ENCODE data around the gene RGS7BP.
"Not testable (repeated sequence)": the region's sequence is repeated elsewhere in the genome, so short reads cannot be mapped to it uniquely, and the experiment has no call there.

RGS7BP gene

DNA sequence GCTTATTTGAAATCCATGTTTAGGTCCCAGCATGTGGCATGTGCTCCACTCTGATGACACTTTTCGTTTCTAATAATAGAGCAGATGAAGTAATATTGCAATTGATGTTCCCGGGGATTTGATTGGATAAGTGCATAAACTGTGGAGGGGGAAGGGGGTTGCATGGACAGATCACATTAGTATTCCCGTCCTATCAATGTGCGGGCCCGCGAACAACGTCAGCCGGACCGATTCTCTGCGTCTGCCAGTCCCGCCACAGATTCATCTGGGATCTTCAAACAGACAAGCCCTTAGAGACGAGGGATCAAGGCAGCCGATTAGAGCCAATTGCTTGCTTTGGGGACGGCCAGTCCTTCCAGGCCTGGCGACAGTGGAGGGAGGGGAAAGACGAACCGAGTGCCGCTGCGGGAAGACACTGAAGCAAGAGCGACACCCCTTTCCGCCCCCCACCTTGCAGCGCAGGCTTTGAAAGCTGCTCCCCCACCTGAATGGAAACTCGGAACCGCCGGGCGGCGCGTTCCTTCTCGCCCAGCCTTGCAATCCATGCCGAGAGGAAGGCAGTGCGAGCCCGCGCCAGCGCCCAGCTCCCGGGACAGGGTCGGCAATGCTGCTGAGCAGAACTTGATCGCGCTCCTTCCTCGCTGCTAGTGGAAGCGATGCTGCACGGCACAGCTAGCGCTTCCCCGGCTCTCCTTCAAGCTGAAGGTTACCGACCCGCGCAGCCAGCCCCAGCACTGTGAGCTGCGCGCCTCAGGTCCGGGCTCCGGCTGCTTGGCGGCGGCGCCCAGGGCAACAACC lies at the start of gene RGS7BP:
RGS7BP (plus strand) TSS at position 247 of the 798 bp plus-strand sequence. CDS start 610 bp downstream, outside the sequence.
- FAIRE-seq: no peak

DNA sequence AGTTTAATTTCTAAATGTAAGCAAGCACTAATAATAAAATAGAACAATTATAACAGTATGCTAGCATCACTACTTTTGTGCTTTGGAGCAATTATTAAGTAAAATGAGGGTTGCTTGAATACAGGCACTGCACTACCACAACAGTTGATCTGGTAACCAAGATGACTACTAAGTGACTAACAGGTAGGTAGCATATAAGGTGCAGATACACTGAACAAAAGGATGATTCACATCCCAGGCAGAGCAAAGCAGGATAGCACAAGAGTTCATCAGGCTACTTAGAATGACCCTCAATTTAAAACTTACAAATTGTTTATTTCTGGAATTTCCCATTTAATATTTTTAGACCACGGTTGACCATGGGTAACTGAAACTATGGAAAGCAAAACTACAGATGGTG lies 48.0 kb upstream of the RGS7BP start:
- no peak for FAIRE-seq

DNA sequence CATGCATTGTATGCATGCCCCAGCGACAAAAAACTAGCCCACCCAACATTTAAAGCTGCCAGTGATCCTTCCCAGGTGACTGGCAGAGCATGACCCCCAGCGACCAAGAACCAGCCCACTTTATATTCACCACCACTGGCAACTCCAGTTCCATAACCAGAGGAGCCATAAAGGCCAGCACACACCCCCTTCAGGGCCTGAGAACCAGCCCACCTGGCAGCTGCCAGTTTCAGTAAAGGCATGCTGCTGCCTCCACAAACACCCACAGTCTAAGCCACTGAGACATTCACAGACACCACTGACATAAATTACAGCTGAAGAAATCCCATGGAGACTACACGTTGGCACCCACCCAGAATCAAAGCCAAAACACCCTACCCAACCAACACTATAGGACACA lies 46.9 kb upstream of the RGS7BP start:
- no peak for FAIRE-seq

DNA sequence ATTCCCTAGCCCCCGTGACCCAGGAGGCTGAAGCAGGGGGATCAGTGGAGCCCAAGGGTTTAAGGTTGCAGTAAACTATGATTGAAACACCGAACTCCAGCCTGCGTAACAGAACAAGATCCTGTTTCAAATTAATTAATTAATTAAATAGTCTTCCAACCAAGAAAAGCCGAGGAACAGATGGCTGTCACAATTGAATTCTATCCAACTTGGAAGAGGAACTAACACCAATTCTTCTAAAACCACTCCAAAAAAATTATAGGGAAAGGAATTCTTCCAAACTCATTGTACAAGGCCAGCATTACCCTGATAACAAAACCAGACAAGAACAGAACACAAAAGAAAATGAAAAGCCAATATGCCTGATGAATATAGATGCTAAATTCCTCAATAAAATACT lies 43.4 kb upstream of the RGS7BP start:
- FAIRE-seq: no peak

DNA sequence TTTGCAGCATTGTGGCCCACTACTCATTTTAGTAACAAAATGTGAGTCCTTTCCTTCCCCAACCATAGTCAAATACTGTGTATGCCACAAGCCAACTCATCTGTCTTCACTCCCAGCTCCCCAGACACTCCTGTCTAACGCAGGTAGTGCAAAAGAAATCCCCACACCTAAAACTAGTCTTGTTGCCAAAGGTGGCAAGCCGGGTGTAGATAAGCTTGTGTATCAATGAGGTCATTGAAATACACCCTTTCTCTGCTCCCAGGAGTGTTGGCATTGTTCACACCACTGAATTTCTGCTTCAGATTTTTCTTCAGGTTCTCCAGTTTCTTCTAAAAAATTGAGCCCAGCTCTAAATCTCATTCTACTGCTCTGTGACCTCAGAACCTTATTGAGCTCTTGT lies 19.7 kb upstream of the RGS7BP start:
- FAIRE-seq: no peak

DNA sequence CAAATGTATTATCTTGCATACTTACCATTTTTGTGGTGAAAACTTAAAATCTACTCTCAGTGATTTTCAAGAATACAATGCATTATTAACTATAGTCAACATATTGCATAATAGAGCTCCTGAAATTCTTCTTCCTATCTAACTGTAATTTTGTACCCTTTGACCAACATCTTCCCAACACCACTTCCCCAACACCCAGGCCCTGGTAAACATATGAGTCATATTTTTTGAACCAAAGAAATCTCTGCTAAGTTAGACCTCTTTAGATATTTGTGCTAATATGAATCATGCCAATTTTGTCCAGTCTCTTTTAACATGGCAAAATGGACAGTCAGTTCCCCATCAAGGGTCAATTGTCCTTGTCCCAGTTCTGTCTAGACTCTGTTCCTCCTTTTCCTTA lies 18.5 kb upstream of the RGS7BP start:
- no peak for FAIRE-seq

DNA sequence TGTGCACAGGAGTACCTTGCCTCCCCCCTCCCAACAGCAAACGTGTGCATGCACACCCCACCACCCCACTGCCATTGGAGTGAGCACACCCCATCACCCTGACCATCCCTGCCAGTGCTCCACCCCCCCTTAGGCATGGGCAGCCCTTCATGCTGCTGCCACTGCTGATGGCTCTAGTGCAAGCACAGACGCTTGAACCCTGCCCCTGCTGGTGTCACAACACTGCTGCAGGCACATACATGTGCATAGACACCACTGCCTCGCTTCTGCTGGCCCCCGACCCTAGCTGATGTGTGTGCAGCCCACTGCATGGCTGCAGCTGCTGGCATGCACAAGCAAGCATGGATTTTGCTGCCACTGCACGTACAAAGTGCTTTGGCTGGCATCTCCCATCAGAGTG lies 16.0 kb upstream of the RGS7BP start:
- FAIRE-seq: no peak

DNA sequence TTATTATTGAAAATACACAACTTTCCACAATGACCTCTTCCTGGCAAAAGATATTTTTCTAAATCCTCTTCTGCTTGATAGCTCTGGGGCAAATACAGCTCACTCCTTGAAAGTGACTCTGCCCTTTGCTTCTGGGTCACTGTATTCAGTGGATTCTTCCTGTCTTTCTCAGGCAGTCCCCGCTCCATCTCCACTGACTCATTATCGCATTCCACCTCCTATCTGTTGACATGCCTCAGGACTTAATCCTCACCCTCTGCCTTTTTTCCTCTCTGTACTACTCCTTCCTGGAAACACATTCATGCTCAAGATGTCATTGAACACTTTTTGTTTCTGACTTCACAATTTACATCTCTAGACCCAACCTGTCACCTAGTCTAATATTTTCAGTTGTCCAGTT lies 8.4 kb upstream of the RGS7BP start:
- no peak for FAIRE-seq

DNA sequence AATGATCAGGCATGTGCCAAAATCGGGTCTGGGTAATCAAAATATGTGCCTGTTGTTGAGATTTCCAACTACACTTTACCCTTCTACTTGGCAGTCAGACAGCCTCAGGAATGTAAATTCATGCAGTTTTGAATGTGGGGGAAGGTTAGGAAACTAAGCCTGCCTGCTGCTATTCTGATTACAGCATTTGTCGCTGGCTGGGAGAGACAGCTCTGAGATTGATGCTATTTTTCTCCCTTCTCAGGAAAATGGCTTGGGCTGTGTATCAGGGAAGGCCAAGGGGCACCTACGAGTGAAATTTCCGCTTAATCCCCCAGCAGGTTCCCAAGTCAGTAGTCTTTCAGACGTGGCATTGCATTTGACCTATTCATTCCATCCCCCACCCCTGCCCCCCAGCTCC lies 3.6 kb upstream of the RGS7BP start:
- no peak for FAIRE-seq

DNA sequence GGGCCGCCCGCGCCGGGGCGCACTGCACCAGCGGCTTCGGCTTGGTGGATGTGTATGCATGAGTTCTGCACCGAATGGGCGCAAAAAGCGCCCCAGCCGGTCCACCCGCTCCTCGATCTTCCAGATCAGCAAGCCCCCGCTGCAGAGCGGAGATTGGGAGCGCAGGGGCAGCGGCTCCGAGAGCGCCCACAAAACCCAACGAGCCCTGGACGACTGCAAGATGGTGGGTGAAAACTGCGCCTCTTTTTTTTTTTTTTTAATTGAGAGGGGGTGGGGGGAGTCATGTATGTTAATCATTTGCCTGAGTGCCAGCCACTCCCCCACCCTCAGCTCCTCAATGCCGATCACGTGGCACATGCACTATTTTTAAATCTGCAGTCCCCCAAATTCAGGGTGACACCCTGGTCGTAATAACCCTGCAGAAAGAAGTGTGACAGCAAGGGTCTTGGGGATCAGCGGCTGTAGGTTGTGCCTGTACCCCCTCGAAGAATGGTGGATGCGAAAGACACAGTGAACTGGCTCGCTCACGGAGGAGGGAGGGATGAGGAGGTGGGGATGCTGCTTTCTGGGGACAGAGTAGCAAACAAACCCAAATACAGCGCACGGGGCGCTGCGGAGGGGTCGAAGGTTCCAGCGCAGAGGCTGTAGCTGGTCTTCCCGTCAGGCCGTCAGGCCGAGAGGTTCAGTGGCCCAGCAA lies 900 bp downstream of the RGS7BP start:
- no peak for FAIRE-seq

DNA sequence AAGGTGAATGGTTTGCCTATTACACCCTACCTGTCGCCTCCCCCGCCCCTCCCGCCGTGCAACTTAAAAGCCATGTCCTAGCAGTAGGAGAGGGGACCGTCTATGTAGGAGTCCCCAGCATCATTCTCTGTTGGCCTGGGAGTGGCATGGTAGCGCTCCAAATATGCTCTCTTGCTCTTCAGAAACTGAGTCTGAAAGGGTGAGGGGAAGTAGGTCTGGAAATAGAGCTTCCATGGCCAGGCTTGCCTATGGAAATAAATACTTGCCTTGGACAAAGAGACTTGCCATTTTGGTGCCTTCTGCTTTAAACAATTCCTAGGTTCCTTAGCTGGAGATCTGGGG lies 1.4 kb downstream of the RGS7BP start:
- no peak for FAIRE-seq

DNA sequence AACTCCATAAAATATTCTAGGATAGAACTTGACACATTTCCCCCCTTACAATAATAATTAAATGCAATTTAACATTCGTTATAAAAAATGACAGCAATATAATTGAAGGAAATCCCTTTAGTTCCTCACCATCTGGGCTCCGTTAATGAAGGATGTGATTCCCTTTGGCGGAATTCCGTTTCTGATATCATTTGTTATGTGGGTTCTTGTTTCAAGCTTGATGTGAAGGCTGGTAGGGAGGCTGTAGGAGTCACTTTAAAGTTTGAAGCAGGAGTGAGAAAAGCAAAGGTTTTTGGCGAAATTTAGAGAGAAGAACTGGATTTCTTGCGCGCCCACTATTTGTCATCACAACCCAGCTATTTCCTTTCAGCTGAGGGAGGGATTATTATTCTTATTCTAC lies 4.0 kb downstream of the RGS7BP start:
- FAIRE-seq: no peak

DNA sequence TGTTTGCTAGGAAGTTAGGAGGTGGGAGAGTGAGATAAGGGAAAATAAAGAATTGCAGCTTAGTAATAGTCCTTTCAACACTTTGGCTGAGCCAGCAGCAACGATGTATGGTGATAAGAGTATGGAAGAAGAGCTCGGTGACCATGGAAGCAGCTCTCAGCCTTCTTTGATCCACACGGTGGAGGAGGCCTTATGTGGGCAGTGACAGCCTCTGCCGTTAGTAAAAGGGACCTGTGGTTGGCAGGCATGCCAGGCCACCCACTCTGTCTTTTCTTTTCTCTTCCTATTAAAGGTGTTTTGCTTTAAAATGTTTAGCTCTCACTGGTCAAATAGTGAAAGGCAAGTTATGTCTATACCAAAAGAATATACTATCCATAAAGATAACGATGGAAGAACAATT lies 7.7 kb downstream of the RGS7BP start:
- FAIRE-seq: no peak

DNA sequence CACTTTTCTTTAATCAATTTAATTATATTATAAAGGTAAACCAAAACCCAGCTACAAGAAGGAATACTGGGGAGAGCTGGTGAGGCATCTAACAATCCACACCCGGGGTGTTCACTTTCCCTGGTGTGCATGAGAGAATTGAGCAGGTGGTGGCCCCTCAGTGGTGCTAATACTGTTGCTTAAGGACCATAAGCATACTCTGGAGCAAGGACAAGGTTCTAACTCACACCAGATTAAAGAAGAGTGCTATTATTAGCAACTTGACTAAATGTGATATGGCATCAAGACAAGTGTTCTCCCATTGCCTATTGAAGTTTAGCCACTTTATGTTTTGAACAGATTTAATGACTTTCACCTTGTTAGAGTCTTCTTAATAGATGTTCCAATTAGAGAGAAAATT lies 8.8 kb downstream of the RGS7BP start:
- no peak for FAIRE-seq

DNA sequence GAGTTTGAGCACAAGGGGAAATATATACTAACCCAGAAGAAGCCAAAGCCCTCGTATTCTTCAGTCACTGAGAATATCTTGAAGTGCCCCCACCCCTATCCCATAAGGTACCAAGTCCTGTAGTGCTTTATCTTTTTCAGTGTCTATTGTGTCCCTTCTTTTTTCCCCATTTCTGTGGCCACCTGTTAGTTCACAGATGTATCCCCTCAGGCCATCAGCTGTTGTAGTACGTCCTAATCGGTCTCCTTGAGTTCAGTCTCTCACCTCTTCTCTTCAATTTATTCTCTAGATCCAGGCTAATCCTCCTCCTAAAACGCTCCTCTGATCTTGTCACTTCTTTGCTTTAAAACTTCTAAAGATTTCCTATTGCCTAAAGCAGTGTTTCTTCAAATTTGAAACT lies 10.4 kb downstream of the RGS7BP start:
- FAIRE-seq: no peak

DNA sequence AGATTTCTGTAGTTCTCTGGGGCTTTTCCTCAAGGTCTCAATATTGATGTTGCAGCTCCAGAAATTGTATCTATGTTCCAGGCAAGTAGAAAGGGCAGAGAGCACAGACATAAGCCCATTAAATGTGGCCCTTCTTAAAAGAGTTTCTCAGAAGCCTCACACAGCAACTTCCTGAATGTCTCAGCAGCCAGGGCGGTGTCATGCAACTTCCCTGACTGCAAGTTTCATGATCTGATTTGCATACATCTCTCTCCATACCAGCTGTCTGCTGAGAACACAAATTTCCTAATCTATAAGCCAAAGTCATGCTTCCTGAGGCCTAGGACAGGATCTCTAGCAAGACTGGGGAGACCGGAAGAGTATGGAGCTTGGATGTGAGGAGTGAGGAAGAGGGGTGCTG lies 13.0 kb downstream of the RGS7BP start:
- FAIRE-seq: no peak

DNA sequence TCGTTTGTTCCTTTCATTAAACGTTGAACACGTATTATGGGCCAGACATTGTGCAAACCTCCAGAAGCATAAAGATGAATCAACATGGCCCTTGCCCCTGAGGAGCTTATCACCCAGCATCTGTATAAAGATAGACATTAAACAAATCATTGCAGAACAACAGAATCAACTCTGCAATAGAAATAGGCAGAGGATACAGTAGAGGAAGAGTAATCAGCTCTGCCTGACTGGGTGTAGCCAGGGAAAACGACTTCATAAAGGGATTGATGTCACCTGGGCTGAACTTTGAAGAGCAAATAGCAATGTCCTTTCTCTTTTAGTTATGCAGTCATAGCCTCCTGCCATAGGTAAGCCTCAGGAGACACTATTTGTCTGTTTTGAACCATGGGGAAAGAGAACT lies 13.4 kb downstream of the RGS7BP start:
- no peak for FAIRE-seq

DNA sequence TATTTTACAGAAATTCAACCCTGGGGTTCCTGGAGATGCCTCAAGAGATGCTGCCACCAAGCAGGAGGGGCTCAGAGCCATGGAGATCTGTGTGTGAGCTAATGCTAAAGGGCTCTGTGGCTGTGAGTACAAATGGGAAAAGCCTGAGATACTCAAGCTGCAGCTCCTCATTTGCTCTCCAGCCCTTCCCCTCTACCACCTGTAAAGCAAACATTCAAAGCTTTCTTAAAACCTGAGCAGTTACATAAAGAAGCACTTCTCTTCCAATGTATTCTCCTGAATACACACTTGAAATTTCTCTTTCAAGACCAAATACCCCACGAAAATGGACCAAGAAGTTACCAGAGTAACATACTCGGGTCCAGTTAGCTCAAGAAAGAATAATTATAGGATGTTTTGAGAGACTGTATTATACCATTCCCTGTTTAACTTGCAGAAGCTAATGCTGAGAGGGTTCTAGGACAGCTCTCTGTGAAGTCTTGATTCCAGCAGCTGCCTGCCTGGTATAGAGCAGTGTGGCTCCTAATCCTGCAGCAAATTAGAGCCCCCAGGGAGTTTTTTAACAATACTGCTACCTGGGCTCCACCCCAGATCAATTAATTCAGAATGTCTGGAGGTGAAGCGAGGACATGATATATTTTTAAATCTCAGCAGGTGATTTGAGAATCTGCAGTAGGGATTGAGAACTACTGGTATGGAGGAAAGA lies 21.1 kb downstream of the RGS7BP start:
- no peak for FAIRE-seq

DNA sequence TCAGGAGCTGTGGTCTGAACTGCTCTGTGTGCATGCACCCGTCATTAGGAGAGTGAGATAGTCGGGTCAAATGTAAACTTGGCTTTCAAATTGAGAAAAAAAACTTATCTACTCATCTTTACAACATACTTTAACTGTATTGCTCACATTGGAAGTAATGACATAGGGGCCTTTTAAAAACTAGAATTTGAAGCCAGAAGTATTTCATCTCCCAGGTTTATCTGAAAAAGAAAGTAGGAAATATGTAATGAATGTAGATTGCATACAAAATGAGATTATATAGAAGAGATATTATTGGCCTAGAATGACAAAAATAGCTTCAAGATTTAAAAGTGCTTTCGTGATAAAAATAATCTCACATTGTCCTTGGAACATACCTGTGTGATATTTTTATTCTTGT lies 24.3 kb downstream of the RGS7BP start:
- FAIRE-seq: no peak

DNA sequence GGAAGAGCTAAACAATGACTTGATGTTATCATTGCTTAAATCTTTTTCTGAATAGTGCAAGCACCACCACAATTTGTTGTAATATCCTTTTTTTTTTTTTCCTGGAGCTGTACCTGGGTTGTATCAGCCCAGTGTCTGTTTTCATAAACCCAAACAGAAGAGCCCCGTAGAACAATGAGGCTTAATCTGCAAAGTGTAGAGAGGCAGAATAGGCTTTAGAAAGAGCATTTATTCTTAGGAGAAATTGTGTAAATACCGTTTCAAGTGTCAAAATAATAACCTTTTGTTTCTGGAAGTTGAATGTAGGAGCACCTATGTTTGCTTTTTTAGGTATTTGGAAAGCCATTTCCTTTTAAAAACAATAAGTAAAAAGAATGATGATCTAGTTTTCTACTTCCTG lies 26.4 kb downstream of the RGS7BP start:
- no peak for FAIRE-seq

DNA sequence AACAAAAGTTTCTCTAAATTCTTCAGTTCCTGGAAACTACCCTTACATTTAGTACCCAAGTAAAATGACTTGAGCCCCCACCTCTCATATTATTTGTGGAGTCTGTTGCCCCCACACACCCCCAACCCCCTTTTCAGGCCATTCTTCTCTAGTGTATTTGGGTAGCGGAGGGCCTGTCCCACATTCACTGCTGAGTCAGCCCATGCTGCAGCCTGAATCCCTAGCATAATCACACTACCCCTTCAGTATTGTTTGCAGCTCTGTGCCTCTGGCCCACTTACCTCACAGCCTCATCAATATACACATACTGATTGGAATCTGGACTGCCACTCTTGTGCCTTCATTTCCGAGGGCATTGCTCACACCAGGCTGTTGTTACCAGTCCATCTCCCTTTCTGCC lies 26.8 kb downstream of the RGS7BP start:
- no peak for FAIRE-seq

DNA sequence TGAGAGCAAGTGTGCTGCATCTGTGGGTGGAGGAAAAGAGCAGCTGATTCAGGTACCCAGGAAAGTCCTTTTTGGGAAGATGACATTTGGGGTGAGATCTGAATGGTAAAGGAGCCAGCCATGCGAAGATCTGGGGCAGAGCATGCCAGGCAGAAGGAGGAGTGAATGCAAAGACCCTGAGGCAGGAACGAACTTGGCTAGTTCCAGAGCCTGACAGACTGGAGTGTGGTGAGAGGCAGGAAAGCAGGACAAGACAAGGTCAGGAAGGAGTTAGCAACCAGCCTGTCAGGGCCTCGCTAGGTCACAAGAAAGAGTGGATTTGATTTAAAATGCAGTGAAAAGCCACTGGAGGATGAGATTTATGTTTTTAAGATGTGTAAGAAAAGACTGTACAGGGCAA lies 28.2 kb downstream of the RGS7BP start:
- FAIRE-seq: no peak

DNA sequence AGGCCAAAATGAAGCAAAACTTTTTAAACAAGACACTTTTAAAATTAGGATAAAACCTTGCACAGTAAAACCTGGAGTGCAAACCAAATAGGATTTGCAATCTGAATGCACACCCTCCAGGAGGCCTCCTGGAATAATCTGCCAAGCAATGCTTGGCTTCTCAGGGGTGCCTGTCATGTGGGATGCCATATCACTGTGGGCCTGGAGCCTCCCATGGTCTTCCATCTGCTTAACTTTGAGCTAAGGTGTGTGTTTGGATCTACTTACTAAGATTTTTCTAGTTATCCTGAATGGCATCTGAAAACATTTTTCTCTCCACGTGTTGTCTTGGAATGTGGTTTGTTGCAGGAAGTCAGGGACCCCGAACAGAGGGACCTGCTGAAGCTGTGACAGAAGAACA lies 52.1 kb downstream of the RGS7BP start:
- no peak for FAIRE-seq

DNA sequence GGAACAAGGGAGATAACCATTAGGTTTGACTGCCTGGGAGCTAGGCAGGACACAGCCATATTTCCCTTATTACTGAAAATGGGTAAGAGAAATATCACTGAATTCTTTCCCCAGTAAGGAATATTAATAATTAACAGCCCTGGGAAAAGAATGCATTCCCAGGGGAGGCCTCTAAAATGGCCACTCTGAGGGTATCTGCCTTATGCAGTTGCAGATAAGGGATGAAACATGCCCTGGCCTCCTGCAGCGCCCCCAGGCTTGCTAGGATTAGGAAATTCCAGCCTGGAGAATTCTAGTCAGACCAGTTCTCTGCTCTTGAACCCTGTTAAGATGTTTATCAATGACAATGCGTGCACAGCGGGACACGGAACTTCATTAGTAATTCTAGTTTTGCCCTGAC lies 52.8 kb downstream of the RGS7BP start:
- FAIRE-seq: not testable (repeated sequence)
